GM19099 (cell line): Measurements from ENCODE around the gene PLTP.

ENCODE experiments used
- POLR2A ChIP-seq: IDR thresholded peaks from 3 replicates; pipeline ENCODE4 v1.6.1; 2011; ENCODE audit warnings: low read depth; ENCODE audit not compliant: insufficient read length; ENCODE audit errors: extremely low read depth

Gene PLTP

DNA sequence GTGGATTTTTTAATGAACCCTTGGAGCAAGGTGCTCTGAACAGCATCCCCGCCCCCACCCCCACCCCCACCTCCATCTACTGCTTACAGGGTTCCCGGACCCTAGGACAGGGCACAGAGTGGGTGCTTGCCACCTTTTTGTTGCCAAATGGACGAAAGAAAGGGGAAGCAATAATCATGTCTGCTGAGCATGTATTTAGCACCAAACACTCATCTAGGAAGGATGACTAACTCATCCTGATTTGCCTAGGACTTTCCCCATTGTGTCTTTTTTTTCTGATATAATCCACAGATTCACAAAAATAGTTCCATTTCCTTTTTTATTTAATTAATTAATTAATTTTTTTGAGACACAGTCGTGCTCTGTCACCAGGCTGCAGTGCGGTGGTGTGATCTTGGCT is 1.2 kb upstream of the PLTP start:
- no peak for TF ChIP-seq POLR2A

DNA sequence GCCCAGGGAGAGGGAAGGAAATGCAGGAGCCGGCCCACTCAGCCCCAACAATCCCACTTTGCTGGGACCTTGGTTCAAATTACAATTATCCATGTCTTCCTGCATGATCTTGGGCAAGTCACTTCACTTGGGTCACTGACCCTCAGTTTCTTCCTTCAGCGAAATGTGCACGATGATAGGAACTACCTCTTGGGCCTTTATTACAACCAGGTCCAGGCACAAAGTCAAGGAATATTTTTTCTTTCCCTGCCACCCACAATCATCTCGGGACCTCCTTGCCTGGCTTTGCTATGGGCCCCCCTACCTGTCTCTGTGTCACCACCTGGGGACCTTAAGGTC is 358 bp upstream of the PLTP start:
- TF ChIP-seq POLR2A = no peak

DNA sequence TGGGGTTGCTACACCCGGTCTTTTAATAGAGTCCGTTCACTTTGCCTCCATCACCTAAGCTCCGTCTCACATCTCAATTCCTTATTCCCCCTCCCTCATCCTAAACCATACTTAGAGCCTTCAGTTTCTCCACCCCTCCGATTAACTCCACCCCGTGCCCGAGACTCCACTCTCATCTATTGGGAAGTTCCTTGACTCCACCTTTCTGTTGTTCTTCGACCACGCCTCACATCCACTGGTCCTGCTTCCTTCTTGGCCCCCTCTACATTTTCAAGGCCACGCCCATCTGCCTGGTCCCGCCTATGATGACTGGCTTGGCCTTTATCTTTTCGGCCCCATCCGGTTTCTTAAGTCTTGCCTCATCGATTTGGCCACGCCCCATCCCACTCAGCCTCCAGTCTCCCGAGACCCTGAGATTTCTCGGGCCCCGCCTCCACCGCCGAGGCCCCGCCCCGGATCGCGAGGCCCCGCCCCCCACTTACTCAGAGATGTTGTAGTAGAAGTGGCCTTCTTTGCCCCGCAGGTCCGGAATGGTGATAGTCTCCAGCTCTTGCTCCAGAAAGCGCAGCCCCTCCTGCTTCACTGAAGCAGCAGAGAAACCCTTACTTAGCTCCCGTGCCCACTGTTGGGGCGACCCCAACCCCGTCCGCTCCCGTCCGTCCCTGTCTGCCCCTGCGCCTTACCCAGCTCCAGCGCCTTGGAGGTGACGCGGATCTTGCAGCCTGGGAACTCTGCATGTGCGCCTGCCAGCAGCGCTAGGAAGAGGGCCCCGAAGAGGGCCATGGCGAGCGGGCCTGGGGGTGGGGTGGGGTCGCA is 1.1 kb downstream of the PLTP start:
- peak; percentile 68 for TF ChIP-seq POLR2A

DNA sequence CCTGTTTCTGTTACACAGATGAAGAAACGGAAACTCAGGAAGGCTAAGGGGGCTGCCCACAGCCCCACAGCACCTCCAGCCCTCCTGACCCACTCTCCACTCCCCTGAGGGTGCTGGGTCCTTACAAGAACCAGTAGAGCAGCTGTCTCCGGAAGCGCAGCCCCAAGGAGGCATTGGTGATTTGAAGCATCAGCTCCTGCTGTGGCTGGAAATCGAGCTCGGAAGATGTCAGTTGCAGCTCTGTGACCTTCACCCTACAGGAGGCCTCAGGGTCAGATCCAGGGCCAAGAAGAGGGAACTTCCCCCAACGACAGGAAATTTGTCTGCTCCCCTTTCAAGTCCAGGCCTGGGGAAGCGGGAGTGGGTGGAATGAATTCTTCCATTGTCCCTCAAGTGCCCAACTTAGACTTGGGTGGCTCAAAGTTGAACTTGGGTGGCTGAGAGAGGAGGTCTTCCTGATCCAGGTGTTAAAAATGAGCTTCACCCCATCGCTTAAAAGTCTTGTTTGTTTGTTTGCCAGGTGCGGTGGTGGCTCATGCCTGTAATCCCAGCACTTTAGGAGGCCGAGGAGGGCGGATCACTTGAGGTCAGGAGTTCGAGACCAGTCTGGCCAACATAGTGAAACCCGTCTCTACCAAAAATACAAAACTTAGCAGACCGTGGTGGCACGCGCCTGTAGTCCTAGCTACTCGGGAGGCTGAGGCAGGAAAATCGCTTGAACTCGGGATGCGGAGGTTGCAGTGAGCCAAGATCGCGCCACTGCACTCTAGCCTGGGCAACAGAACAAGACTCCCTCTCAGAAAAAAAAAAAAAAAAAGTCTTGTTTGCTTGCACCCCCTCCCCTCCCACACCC is 1.9 kb downstream of the PLTP start:
- TF ChIP-seq POLR2A = no peak

DNA sequence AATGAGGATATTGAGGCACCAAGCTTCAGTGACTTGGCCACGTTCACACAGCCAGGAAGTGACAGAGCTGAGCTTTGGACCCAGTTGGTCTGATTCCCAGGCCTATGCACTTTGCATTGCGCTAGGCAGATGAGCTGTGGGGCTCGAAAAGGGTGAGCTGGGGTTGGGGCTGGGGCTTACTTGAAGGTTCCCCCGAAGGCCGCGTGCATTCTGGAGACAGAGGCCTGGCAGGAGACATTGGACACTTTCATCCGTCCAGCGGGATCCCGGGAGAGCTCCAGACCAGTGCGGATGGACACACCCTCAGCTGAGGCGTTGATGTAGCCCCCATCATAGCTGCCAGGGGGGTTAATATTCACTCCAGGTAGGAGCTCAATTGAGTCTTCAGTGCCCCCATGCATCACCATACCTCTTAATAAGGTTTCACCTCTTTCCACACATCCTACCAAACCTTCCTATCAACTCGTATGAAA is 2.6 kb downstream of the PLTP start:
- TF ChIP-seq POLR2A = no peak

DNA sequence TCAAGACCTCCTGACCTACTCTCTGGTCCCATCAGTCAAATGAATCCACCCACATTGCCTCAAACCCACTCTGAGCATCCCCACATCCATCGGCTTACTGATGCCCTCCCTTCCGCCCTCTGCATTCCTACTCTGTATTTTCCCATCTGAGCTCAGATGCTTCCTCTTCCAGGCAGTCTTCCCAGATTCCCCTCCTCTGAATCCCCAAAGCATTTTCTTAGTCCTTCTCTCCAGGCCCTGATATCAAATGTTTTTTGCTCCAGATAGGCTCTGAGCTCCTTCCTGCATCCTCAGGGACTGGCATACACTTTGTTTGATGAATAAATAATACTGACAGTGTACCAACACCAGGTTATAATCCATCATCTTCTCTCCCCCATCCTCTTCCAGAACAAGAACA is 3.9 kb downstream of the PLTP start:
- no peak for TF ChIP-seq POLR2A

DNA sequence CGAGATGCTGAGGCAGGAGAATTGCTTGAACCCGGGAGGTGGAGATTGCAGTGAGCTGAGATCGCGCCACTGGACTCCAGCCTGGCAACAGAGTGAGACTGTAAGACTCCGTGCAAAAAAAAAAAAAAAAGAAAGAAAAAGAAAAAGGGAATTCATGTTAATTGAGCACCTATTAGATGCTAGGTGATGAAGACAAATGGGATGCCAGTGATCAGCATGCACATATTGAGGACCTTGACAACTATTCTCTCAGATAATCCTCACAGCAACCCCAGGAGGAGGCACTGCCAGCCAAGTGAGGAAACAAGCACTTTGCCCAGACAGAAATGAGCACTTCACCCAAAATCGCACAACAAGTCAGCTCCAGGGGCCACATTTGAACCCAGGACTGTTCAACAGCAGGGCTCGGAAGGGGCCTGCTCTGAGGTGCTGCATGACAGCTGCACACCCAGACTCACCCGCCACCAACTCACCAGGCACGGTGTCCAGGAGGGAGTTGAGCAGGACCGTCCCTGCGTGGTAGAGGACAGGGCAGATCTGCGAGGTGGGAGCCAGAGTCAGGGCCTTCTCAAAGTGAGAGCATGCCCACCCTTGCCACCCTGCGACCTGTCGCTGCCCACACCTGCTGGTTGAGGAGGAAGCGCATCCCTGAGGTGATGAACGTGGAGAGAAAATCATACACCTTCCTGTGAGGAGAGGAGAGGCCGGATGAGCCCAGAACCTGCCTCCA is 4.6 kb downstream of the PLTP start:
- TF ChIP-seq POLR2A = no peak

DNA sequence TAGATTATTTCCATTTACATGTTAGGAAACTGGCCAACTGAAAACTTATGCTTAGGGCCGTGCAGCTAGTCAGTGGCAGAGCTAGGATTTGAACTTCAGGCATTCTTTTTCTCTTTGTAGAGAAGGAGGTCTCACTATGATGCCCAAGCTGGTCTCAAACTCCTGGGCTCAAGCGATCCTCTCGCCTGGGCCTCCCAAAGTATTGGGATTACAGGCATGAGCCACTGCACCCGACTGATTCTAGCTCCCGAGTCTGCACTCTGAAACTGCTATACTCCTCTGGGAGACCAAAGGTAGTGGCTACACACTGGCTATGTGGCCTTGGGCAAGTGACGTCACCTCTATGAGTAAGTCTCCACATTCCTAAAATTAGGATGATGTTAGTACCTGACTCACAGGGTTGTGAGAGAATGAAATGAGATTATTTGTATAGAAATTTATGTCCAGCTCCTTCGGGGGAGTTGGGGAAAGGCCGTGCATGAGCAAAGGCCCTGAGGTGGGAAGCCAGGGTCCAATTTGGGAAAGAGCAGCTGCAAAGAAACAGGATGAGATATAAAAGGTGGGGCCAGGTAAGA is 6.4 kb downstream of the PLTP start:
- TF ChIP-seq POLR2A = no peak

DNA sequence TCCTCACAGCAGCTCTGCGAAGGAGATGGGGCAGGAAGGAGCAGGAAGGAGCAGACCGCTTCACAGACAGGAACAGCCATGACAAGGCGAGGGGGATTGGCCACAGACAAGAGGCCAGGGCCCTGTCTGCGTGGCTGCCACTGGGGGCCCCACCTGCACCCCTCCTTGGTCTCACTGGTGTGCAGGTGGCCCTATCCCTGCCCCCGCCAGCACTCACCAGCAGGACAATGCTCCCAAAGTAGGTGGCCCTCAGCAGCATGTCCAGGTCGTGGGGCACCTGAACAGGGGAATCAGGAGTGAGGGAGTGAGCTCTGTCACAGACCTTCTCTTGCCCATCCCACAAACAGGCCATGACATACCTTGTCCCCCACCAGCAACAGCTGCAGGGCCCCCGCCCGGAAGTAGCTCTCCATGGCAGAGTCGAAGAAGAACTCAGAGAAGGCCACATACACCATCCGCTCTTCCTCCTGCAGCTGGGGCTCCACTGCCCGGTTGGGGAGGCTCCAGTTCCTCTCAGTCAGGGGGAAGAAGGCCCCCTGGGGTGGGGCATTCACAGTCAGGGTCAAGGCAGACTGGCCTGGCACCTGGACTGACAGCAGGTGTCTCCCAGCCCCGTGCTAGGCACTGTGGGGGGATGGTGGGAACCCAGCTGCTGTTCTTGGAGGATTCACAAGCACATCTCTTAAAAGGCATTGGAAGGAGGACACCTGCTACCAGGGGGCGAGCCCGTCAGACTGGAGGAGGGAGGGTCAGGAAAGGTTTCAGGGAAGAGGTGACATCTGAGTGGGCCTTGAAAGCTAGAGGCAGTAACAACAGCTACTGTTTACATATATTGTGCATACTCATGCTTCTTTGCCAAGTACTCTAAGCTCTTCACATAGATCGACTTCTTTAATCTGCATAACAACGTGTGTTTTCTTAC is 7.1 kb downstream of the PLTP start:
- TF ChIP-seq POLR2A = no peak

DNA sequence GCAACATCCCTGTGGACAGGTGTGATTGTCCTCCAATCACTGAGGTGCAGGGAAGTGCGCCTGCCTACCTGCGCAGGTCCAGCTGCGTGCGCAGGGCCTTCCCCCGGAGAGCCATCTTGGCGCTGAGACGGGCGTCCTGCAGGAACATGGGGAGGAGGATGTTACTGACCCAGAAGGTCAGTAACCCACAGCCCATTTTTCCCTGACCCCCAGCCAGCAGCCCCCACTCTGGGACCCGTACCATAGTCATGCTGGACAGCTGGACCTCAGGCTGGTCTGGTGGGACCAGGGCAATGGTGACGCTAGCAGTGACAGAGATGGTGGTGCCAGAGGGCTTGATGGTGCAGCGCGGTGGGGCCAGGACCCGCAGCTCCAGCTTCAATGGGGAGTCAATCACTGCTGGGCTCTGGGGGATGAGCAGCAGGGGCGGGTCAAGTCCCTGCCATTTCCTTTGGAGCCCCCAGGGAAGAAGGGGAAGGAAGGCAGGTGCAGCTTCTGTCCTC is 9.7 kb downstream of the PLTP start:
- TF ChIP-seq POLR2A = no peak

DNA sequence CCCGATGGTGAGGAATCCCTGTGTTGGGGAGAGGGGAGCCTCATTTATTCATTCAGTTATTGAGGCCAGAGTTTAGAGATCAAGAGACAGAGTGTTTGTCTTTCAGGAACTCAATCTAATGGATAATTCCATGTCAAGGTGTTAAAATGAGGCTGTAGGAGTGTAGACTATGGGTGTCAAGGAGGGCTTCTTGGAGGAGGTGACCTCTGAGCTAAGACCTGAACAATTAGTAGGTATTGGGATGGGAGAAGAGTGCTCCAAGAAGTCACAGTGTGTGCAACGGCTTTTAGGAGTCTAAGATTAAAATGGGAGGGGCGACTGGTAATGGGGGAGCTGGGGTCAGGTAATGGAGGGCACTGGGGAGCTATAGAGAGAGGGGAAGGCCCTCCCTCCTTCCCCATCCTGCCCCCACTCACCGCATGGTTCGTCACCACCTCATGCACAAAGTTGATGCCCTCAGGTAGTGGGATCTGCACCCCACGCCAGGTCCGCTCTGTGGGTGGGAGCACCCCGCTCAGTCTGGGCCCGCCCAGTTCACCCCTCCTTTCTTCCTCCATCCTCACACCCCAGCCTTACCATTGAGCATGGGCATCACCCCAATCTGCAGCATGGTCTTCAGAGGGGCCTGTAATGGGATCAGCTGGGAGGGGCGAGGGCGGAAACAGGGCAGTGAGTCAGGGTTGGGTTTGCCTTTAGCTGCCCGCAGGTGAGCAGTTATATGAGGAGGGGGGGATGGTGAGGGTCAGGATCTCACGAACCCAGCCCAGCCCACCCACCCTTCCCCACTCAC is 12.7 kb downstream of the PLTP start:
- no peak for TF ChIP-seq POLR2A

DNA sequence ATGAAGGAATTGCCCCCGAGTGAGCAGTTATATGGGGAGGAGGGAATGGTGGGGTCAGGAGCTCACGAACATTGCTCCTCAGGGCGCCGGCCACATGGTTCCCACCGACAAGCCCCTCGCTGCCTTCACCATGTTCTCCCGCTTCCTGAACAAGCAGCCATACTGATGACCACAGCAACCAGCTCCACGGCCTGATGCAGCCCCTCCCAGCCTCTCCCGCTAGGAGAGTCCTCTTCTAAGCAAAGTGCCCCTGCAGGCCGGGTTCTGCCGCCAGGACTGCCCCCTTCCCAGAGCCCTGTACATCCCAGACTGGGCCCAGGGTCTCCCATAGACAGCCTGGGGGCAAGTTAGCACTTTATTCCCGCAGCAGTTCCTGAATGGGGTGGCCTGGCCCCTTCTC is 13.7 kb downstream of the PLTP start:
- TF ChIP-seq POLR2A = no peak

DNA sequence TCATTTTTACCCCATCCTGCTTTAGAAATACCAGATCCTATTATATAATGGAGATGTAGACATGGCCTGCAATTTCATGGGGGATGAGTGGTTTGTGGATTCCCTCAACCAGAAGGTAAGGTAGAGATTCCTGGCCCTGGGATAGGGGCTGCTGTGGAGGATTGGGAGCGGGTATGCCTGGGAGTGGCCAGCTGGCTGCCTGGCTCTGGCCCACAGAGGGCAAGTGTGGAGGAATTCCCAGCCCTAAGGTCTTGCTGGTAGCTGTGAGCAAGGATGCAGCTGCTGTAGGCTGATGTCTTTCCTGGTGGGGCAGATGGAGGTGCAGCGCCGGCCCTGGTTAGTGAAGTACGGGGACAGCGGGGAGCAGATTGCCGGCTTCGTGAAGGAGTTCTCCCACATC is 14.3 kb downstream of the PLTP start:
- no peak for TF ChIP-seq POLR2A
